Measurements from ENCODE around the gene PC.

- TF ChIP-seq CTCF (conservative IDR thresholded peaks at IDR 0.05; ENCODE audit: low read depth, low read length) (no peak), EZH2 (IDR thresholded peaks at IDR 0.05; ENCODE audit: borderline replicate concordance, low read depth, low read length, poor library complexity, severe bottlenecking) (no peak)
Observed at GRCh38 chr11:66887526-66887925, 70.7 kb downstream of the PC start.

All from A673 (cell line).